Tongue (tissue), 2 donors: ENCODE measurements around the gene PODNL1. TPM values are rescaled to one million over a fixed set of nuclear protein-coding genes. Genes with fewer than 3 reads are reported as not detected.
"Not testable (repeated sequence)": the region's sequence is repeated elsewhere in the genome, so short reads cannot be mapped to it uniquely, and the experiment has no call there.

ENCODE experiments used
- DNase-seq: peaks from one replicate; pipeline ENCODE4 v3.0.0-alpha.2; 2015
- total RNA-seq: library from RNA; depleted of rRNA; stranded (reverse); fragments of >200 nt; gene quantifications from one replicate; pipeline ENCODE4 v1.2.3, GENCODE V29; 2014

The PODNL1 gene
- total RNA-seq, 1 donor from 2014 or later, result 1.5 TPM

DNA sequence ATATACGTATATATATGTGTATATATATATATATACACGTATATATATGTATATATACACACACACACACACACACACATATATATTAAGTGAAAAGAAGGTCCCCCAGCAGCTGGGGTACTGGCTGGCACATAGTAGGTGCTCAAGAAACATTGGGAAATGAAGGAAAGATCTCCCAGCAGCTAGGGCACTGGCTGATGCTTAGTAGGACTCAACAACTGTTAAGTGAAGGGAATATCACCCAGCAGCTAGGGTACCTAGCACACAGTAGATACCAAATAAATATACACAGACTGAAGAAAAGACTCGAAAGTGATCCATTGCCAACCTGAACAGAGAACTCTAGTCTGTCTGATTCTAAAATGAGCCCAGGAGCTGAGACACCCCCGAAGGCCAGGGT, 12.2 kb downstream of the PODNL1 start:
- no peak for DNase-seq

DNA sequence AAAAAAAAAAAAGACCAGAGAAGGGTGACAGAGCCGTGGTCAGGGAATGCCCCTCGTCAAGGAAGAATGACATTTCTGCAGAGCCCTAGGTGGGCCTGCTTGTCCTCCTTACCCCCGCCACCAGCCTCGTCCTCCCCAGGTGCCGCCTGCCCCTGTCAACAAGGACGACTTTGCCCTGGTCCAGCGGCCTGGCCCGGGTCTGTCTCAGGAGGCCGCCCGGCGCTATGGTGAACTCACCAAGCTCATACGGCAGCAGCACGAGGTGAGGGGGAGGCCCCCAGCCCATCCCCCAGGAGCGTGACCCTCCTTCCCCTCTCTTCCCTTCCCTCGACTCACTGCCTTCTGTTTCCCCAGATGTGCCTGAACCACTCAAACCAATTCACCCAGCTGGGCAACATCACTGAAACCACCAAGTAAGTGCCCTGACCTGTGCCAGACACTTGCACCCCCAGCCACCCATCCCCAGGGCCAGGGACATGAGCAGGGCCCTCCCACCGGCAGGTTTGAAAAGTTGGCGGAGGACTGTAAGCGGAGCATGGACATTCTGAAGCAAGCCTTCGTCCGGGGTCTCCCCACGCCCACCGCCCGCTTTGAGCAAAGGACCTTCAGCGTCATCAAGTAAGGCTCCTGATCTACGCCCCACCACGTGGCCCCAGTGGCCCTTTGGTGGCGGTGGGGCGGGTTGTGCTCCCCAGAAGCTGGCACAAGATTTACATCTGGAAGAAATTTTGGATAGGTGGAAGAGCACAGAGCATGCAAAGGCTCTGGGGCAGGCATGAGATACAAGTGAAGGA, 14.8 kb downstream of the PODNL1 start:
- DNase-seq, result no peak

DNA sequence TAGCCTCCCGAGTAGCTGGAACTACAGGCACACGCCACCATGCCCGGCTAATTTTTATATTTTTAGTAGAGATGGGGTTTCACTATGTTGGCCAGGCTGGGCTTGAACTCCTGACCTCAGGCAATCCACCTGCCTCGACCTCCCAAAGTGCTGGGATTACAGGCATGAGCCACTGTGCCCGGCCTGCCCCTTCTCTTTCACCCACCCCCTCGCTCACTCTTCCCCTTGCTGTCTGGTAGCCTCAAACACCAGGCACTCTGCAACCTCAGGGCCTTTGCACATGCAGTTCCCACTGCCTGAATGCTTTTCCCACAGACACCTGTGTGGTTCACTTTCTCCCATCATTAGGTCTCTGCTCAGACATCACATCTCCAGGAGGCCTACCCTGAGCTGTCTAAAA, 16.1 kb downstream of the PODNL1 start:
- DNase-seq, result not testable (repeated sequence)

DNA sequence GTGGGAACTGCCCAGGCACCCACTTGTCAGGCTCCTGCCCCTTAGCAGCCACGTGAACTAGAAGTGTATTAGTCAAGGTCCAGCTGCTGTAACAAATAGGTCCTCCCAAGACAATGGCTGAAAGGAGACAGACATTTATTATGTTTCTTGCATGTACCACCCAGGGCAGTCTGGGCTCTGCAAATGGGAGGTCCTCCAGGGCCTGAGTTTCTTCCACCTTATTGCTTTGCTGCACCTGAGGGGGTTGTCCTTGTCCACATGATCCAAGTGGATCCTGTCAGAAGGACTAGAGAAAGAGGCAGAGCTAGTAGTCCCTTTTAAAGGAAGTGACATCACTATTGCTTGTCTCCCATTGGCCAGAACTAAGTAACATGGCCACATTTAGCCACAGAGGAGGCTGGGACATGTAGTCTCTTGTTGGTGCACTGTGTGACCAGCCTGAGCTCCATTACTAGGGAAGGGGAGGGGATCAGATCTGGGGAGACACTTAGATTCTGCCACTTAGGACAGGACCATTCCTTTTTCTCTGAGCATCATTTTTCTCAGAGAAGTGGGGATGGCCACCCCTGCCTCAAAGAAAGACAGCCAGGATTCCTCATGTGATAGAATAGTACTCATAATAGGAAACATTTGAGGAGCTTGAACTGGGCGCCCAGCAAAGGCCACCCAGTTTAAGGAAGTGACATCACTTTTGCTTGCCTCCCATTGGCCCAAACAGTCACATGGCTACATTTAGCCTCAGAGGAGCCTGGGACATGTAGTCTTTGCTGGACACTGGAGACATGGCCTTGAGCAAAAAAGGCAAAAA, 17.1 kb downstream of the PODNL1 start:
- peak; percentile 51 for DNase-seq

DNA sequence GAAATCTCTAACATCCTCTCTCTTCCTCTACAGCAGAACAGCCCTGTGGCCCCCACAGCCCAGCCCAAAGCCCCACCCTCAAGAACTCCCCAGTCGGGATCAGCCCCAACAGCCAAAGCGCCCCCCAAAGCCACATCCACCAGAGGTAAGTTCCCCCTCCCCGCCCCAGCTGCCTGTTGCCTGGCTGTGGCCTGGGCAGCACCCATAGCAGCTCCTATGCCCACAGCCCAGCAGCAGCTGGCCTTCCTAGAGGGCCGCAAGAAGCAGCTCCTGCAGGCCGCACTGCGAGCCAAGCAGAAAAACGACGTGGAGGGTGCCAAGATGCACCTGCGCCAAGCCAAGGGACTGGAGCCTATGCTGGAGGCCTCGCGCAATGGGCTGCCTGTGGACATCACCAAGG, 17.7 kb downstream of the PODNL1 start:
- DNase-seq, result no peak

DNA sequence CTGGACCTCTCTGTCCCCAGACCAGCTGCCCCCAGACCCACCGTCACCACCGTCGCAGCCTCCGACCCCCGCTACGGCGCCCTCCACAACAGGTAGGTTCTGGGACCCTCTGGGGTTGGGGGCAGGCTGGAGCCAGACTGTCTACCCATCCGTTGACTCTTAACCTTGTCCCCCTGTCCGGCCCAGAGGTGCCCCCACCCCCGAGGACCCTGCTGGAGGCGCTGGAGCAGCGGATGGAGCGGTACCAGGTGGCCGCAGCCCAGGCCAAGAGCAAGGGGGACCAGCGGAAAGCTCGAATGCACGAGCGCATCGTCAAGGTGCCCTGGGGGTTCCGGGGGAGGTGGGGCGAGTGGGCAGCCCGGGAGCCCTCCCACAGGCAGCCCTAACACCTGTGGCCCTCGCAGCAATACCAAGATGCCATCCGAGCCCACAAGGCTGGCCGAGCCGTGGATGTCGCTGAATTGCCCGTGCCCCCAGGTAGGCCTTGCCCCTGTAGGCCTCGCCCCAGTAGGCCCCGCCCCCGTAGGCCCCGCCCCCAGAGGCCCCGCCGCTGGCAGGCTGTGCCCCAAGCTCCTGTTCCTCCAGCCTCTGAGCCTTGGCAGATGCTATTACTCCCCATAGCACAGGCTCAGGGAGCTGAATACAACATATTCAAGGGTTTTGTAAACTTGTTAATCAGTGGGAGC, 19.3 kb downstream of the PODNL1 start:
- DNase-seq, result no peak

DNA sequence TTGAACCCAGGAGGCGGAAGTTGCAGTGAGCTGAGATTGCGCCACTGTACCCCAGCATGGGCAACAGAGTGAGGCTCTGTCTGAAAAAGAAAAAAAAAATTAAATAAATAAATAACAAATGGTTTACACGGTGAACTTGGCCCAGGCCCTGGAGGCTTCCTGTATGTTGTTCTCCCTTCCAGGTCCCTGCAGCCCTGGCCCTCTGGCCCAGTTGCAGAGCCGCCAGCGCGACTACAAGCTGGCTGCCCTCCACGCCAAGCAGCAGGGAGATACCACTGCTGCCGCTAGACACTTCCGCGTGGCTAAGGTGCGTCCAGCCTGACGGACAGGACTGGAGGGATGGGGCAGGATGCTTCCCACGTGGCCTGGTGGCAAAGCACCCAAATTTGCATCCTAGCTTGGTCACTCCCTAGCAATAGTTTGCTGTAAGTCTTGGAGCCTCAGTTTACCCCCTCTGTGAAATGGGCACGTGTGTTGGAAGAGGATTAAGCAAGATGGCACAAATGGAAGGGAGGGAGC, 20.3 kb downstream of the PODNL1 start:
- no peak for DNase-seq

DNA sequence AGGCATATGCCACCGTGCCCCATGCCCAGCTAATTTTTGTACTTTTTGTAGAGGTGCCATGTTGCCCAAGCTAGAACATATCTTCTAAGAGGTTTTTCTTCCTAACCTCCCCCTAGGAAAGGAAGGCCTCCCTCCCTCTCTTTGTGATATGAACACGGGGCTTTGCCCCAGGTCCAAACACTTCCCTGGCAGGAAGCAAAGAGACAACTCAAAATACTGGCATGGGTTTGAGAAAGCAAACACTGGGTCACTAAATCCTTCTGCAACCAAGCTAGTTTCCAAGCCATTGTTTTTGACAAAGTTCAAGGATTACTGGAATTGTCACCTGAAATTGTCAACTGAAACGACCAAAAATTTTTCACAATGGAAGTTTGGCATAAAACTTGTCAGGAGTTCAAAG, 23.4 kb downstream of the PODNL1 start:
- DNase-seq, result no peak

DNA sequence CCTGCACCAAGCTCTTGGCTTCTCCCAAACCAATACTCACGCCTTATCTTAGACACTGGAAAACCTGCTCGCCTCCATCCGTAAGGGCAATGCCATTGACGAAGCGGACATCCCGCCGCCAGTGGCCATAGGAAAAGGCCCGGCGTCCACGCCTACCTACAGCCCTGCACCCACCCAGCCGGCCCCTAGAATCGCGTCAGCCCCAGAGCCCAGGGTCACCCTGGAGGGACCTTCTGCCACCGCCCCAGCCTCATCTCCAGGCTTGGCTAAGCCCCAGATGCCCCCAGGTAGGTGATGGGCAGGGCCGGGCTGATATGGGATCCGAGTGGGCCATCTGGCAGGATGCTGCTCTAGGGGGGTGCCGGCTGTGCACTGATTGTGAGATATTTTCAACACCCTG, 24.9 kb downstream of the PODNL1 start:
- no peak for DNase-seq

DNA sequence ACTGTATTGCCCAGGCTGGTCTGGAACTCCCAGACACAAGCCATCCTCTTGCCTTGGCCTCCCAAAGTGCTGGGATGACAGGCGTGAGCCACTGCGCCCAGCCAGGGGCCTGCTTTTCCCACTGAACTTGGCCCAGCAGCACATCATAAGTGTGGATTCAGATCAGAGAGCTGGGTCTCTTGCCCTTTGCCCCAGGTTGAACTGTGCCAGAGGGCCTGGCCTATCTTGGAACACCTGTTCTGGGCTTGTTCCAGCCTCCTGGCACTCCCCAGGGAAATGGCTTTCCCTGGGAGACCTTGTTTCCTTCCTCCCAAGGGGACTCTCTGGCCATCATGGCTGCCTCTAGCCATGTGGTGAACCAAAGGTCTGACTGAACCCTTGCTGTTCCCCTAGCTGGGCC, 28.8 kb downstream of the PODNL1 start:
- no peak for DNase-seq

DNA sequence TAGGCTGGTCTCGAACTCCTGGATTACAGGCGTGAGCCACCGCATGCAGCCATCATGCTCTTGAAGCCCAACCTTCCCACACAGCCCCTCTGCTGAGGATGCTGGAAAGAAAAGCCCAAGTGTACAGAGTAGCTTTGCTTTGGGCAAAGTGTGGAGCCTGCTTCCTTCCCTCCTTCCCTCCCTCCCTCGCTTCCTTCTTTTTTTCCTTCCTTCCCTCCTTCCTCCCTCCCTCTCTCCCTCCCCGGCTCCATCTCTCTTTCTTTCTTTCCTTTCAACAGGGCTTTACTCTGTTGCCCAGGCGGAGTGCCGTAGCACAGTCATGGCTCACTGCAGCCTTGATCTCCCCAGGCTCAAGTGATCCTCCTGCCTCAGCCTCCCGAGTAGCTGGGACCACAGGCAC, 29.5 kb downstream of the PODNL1 start:
- no peak for DNase-seq

DNA sequence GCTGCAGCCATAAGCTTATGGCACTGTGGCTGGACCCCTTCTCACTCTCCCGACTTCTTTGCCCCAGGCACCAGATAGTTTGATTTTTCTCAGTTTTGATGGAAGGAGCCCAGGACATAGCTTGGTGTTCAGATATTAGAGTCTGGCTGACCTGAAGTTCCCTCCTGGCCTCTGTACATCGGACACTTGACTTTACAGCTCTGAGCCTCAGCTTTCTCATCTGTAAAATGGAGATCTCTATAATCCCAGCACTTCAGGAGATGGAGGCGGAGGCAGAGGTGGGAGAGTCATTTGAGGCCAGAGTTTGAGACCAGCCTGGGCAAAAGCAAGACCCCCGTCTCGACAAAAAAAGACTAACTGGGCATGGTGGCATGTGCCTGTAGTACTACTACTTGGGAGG, 31.3 kb downstream of the PODNL1 start:
- no peak for DNase-seq

DNA sequence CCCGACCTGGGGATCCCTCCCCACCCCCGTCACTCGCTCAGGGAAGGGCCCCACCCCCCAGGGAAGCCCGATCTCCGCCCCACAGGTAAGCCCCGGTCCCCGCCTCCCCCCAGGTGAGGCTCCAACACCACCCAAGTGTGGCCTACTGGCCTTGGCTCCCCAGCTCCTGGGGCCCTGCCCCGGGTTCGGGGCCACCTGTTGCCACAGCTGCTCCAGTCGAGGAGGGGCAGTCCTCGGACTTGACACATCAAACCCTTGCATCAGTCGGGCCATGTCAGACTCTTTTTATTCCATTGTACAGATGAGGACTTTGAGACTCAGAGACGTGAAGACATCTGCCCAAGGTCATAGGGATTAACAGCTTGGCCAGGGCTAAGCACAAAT, 31.7 kb downstream of the PODNL1 start:
- peak; percentile 47 for DNase-seq

DNA sequence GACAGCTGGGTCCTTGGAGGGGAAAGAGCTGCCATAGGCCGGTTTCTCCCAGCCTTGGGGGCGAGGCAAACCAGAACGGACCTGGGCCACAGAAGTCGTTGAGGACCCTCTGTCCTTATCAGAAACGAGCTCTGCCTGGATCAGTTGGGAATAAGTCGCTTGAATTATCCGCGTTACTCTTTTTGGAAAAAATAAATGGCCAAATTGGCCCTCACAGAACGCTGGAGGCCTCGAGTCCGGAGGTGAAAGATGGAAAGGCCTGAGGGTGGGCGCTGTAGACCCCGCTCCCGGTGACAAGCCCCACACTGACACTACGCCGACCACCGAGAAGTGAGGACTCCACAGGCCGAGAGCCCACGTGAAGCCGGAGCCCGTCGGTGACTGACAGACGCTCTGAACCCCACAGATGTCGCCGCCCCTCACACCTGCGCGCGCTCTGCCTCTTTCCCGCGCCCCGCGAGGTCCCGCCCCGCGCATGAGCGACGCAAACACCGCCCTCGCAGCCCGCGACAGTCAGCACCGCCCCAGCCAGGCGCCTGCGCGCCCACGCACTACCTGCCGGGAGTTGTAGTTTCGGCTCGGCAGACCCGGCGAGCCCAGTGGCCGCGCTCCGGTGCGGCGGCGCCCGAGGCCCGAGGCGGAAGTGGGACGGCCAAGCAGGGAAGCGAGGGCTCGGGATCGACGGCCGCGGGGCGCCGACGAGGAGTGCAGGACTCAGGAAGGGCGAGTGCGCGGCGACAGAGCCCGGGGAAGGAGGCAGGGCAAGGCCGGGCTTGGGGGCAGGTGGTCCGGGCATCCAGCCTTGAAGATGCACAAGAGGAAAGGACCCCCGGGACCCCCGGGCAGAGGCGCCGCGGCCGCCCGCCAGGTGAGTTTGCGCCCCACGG, 32.3 kb downstream of the PODNL1 start, which contains the start of the genes BRME1 and CC2D1A:
Gene BRME1 (minus strand): TSS at position 484 of the 887 bp plus-strand sequence. CDS start 1,225 bp downstream, outside the sequence.
Gene CC2D1A (plus strand): TSS at position 568 of the 887 bp plus-strand sequence. CDS start 241 bp downstream, at position 809.
- peak; percentile 95 for DNase-seq

DNA sequence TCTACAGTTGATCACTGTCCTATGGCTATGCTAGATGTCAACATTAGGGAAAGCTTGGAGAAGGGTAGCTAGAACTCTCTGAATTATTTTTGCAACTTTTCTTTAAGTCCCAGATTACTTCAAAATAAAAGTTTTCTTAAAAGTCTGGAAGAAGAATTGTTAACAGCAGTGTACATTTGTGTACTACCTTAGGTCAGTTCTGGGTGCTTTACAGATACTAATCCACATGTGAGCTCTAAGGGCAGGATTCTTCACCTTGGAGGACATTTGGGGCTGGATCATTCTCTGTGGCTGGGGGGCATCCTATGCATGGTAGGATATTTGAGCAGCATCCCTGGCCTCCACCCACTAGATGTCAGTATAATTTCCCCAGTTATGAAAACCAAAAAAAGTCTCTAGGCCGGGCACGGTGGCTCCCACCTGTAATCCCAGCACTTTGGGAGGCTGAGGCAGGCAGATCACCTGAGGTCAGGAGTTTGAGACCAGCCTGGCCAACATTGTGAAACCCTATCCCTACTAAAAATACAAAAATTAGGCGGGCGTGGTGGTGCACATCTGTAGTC, 35.1 kb downstream of the PODNL1 start:
- no peak for DNase-seq

DNA sequence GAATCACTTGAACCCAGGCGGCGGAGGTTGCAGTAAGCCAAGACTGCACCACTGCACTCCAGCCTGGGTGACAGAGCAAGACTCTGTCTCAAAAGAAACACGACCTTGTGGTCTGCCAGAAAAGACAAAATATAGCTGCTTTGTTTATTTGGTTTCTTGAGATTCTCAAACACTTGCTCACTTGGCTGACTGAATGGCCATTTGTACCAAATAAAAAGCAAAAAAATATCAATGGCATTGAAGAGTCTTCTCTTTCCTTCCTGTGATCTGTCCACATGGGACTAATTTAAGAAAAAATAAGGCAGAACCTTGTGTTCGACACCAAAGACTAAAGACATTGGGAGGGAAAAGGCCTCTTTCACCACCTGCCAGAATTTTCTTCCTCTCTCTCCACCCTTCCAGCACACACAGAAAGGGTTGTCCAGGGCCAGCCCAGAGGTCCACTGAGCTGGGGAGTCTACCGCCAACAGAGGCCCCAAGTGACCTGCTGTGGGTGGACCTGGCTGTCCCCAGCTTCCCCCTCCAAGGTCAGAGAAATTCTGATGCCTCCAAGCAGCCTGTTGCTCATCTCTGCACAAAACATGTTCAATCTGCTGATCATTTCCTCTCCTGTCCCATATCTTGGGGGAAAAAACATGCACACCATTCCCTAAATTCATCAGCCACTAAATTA, 38.2 kb downstream of the PODNL1 start:
- no peak for DNase-seq

DNA sequence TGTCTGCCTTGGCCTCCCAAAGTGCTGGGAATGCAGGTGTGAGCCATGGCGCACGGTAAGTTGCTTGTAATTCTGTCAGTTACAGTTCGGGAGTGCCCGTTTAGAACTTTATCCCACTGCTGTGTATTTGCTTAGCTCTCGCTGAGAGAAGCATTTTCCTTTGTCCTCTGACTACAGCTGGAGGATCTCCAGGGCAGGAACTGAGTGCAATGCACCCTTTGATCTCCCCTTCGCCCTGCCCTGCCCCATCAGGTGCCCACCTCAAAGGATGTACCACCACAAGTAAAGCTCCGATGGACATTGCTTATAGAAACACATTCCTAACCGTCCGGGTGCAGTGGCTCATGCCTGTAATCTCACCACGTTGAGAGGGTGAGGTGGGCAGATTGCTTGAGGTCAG, 38.8 kb downstream of the PODNL1 start:
- no peak for DNase-seq

DNA sequence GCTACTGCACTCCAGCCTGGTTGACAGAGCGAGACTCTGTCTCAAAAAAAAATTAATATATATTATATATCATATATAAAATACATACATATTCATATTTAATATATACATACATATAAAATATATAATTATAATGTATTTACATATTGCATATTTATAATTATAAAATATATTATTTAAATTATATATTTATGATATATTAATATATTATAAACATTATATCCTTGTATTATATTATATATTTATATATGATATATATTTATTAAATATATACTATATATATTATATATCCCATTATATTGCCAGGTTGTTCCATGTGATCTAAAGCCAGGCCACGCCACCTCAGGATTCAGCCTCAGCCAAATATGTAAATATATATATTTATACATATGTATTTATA, 42.0 kb downstream of the PODNL1 start:
- DNase-seq, result no peak

DNA sequence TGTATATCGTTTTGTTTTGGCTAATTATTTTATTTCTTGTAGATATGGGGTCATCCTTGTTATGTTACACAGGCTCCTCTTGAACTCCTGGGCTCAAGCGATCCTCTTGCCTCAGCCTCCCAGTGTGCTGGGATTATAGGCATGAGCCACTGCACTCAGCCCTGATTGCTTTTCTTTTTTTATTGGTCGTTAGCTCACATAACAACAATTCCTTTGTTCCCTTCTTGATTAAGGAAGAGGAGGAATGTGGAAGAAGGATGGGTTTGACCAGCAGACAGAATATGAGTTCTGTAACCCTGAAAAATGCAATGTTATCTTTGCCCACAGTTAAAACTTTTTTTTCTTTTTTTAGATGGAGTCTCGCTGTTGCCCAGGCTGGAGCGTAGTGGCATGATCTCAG, 43.7 kb downstream of the PODNL1 start:
- DNase-seq, result no peak

DNA sequence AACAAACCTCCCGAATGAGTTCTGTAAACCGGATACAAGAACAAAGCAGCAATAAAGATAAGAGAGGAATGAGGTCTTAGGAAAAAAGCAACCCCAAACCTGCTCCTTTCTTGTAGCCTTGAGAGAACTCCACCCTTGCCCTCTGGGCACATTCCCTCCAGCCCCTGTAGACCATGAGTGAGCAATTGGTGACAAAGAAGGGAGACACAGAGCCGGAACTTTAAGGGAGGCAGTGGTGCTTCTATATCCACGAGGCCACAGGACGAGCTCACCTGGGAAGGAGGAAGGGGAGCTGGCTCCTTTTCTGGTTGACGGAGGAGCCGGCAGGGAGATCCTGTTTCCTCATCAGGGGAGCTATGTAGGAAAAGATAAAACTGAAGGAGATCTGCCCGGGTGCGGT, 45.3 kb downstream of the PODNL1 start:
- no peak for DNase-seq

DNA sequence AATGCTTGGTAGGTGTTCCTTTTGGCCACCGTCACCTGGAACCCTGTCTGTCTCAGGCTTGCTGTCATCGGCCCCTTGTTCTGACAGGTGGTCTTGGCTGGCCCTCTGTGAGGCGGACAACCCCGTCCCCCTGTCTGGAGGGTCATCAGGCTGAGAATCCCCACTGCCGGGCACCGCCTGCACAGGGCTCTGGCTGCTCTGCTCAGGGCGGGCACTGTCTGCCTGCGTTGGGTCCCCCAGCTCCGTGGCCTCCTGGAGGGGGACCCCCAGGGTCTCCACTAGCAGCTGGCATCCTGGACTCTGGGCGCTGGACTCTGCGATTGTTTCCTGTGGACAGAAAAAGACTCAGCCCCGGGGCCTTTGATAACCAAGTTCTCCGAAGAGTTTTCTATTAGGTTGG, 48.1 kb downstream of the PODNL1 start:
- no peak for DNase-seq
